Stimulated activated CD4-positive, alpha-beta T cell treated with anti-CD3 and anti-CD28 coated beads, Interleukin-2, amount 100 ng/mL, for 4 hours (primary cell): Measurements from ENCODE around the gene EPHA2.

ENCODE experiments used
- DNase-seq: peaks from one replicate; pipeline ENCODE4 v3.0.0-alpha.2; 2020; ENCODE audit warnings: low read depth

The EPHA2 gene

DNA sequence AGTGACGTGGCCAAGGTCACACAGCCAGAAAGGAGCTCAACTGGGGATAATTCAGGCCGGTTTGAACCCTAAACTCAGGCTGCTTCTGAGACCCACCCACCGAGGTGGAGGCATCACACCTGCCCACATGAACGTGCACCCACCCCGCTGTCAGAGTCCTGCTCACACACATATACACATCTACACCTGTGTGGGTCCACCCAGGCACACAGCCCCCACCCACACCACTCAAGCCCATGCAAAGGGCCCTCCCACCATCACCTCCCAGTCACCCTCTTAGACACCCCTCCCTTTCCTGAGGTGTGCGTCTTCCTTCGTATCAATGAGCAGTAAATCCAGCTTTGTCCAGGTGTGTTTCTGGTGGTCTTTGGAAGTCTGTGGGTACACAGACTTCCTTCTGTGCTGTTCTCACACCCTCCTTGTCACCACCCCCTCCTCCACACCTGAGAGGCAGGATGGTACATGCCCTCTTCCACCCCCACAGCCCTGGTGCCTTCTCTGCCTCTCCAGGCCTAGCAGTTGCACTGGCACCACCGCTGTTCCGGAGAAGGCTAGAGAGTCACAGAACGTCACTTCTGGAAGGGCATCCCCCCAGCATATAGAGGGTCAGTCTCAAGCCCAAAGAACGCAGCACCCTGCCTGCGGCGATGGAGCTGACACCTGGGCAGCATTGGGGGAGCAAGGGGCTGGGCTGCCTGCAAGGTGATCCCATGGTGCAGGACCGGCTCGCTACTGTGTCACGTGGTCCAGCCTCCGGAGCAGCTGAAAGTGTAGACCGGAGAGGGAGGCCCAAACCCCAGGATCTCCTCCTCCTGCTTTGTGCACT, 63.6 kb downstream of the EPHA2 start:
- DNase-seq, result no peak

- no peak for DNase-seq
Observed at GRCh38 chr1:16091296-16091695, 64.6 kb downstream of the EPHA2 start.

DNA sequence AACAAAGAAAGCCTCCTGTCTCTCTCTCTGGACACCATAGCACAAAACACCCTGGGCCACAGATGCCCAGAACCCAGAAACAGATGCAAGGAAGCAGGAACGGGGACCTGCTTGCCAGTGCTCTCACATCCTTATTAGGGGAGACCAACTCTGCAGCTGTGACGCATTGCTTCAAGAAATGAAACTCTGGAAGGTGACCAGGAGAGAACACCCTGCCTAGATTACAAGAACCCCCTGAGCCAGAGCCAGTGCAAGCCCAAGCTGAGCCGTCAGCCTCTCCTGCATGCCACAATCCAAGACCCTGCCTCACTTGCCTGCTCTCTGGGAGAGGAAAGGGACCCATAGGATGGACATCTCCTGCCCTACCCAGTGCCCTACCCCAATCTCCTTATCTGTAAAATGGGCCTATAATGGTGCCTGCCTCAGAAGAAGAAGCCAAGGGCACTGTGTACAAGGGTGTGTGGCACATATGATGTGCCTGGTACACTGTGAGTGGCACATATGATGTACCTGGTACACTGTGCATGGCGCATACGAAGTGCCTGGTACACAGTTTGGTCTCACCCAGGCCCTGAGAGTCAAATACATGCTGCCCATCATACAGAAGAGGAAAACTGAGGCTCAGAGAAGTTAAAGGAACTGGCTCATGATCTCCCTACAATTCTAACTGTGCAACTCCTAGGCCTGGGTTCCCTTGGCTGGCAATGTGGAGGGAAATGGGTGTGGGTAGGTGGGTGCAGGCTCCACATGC, 65.6 kb downstream of the EPHA2 start:
- DNase-seq, result no peak

DNA sequence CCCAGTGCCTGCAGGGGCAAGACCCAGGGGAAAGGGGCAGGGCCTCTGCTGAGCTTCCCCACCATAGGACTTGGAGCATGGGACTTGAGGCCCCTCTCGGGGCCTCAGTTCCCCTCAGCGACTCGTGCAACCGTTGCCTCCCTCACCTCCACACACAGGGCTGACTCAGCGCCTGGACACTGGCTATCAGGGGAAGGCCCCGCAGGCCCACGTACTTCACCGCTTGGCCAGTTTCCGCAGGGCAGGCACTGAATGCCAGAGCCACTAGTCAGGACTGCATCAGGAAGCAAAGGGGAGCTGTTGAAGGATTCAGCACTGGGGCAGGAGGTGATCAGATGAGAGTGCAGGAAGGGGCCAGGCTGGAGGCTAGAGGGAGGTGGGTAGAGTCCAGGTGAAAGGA, 66.9 kb downstream of the EPHA2 start:
- DNase-seq, result no peak

DNA sequence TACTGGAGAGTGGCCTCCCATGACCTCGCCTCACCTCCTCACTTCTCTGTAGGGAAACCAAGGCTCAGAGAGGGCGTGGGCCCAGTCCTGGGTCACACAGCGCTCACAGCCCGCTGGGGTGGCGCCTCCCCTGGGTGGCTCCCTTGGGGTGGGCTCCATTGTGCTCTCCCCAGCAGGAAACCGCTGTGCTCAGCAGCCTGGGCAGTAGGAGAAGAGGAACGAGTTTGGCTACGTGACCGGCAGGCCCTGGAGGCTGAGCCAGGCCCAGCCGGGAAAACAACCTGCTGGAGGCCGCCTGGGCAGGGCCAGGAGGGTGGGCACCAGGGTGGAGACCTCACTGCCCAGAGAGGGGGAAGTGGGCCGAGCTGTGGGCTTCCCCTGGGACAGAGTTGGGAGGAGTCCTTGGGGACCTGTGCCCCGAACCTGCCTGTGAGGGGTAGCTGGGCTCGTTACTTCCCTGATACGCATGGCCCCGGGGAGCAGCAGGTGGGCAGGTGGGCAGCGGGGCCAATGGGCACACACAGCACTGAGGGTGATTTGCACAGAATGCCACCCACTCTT, 67.4 kb downstream of the EPHA2 start:
- no peak for DNase-seq

DNA sequence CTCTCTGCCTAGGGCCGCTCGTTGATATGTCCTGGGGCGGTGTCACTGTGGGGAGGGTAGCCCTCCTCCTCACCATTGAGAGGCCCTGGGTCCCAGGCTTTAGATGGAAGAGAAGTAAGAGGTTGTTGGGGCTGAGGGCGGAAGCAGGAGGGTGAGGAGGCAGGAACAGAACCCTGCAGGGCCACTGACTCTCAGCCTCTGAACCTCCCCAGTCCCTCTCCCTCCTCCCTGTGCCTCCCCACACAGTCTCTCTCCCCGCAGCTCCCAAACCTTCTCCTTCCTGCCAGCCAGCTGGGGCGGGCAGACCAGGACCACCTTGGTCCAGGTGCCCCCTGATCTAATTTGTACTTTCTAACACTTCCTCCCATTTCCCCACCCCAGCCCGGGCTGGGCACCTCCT, 68.1 kb downstream of the EPHA2 start:
- no peak for DNase-seq

- DNase-seq, result no peak
Observed at GRCh38 chr1:16085522-16085921, 70.3 kb downstream of the EPHA2 start.

GRCh38 chr1:16083486-16083885, 72.4 kb downstream of the EPHA2 start:
- DNase-seq, result no peak

DNA sequence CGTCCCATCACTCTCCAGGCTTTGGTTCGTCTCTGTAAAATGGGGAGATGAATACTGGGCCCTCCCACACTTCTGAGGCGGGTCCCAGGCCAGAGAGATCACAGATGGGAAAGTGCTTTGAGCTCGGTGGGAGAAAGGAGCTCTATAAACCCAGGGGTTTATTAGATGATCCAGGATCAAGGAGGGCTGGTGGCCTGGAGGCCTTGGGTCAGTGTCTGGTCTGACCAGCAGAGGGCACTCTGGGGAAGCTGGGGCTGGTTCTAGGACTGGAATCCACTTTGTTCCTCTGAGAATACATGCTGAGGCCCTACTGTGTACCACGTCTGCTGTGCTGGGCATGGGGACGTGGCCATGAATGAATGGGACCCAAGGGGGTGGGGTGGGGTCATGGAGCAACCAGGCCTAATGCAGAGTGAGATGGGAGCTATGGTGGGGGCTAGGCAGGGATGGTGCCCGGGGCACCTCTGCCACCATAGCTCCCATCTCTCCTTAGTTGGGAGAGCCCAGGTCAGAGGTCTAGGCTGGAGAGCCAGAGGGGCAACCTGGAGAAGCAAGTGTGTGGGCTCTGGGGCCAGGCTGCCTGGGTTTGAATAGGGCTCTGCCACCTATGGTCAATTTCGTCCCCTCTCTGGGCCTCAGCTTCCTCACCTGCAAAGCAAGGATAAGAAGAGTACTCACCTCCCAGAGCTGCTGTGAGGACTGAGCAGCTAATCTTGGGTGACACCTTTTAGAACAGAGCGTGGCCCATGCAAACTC, 73.4 kb downstream of the EPHA2 start:
- DNase-seq, result peak; percentile 24

DNA sequence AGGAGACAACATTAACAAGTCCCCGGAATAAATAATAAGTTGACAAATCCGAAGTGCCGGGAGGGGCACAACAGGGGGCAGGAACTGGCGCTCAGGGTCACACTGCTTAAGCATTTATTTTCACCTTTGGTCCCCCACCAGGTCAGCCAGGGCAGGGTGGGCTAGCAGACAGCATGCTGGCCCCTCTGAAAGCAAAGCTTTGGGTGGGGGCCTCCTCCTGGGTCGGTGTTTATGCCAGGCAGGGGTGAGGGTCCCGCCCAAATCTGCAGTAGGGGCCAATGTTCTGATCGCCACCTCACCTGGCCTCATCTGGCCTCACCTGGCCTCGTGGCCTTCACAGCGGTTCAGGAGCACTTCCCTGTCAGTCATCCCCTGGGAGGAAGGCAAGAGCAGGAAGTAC, 74.2 kb downstream of the EPHA2 start:
- no peak for DNase-seq

DNA sequence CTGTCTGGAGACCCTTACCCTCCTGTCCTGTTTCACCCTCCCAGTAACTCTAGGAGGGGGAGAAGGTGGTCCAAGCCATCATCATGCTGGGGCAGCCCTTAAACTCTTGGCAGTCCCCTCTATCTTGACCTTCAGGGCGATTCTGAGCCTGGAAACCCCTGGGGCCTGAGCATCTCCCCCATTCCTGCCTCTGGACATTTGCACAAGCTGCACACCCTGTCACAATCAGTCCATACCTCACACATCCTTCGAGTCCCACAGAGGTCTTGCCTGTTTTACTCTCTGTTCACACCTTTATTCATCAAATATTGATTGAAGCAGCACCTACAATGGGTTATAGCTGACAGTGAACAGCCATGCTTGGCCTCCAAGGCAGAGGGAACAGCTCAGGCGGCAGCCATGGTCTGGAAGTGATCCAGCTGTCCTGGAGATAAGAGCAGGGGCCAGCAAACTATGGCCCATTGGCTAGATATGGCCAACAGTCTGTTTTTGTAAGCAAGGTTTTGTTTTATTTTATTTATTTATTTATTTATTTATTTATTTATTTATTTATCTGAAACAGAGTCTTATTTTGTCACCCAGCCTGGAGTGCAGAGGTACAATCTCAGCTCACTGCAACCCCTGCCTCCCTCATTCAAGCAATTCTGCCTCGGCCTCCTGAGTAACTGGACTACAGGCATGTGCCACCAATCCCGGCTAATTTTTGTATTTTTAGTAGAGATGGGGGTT, 75.3 kb downstream of the EPHA2 start:
- DNase-seq, result no peak

GRCh38 chr1:16078925-16079656, 76.8 kb downstream of the EPHA2 start:
- peak; percentile 53 for DNase-seq

GRCh38 chr1:16077406-16078245, 78.2 kb downstream of the EPHA2 start:
- no peak for DNase-seq

GRCh38 chr1:16076865-16077238, 79.0 kb downstream of the EPHA2 start:
- no peak for DNase-seq

DNA sequence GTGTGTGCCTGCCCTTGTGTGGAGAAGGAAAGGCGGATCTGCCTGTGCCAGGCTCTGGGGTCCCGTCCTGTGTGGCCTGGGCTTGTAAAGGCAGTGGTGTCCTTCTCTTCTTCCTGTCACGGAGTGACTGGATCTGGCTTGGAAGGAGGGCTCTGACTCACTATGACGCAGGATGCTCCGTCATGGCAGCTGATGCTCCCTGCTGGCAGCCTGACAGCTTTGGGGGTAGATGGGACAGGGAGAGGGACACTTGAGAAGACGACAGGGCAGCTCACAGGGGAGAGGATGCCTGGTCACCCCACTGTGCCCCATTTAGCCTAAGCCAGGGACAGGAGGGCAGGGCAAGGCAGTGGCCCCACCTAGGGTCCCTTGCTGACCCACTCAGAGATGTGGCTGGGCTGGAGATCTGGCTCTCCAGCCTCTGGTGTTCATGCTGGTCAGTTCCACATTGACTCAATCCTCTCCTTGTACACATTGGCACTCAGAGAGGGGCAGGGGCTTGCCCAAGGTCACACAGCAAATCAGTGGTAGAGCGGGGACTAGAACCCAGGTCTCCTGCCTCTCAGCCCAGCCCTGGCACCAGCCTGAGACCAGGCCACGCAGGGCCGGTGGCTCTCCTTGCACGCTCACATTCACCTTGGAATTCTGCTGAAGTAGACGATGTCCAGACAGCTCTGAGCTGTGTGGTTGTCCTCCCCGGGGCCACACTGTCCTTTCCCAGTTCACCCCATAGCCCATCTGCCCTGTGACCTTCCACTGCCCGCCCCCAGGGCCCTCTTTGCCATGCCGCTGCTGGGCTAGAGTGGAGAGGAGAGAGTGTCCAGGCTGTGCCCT, 79.6 kb downstream of the EPHA2 start:
- no peak for DNase-seq

DNA sequence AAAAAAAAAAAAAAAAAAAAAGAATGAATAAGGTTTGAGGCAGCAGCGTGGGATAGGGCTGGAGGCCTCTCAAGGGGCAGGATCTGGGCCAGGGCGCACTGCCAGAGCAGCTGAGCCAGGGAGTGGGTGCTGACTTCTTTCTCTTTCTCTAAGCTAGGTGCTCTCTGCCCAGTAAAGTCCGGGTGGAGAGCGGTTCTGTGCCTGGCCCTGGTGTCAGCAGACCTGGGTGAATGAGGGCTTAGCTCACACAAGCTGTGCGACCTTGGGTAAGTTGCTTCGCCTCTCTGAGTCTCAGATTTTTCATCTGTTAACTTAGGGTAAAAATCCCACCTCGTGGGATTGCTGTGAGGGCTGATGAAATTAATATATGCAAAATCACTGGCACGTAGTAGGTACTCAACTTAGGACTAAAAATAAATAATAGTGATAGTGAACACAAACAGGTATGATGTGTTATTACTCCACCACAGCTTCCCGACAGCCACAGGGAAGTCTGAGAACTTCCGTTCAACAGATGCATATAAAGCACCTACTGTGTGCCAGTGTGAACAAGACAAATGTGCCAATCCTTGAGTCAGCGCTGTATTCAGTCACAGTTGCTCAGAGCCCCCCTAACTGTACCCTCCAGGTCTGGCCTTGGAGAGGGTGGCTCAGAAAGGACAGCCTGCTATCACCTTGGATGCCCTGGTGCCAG, 80.4 kb downstream of the EPHA2 start:
- DNase-seq, result no peak
